ENCODE measurements around the gene NSG2.

The NSG2 gene

GRCh38 chr5:174059247-174059646 lies 13.7 kb downstream of the NSG2 start:
- no peak for DNase-seq (ENCODE audit: low read depth)

- DNase-seq (ENCODE audit: low read depth), result no peak
Observed at GRCh38 chr5:174063082-174063756, 17.7 kb downstream of the NSG2 start.

GRCh38 chr5:174064171-174064570 lies 18.7 kb downstream of the NSG2 start:
- DNase-seq (ENCODE audit: low read depth), result no peak

- no peak for DNase-seq (ENCODE audit: low read depth)
Observed at GRCh38 chr5:174065528-174066197, 20.2 kb downstream of the NSG2 start.

- DNase-seq (ENCODE audit: low read depth), result no peak
Observed at GRCh38 chr5:174067499-174067898, 22.0 kb downstream of the NSG2 start.

GRCh38 chr5:174071484-174071883 lies 26.0 kb downstream of the NSG2 start:
- no peak for DNase-seq (ENCODE audit: low read depth)

- no peak for DNase-seq (ENCODE audit: low read depth)
Observed at GRCh38 chr5:174073122-174073660, 27.7 kb downstream of the NSG2 start.

GRCh38 chr5:174074369-174074768 lies 28.9 kb downstream of the NSG2 start:
- DNase-seq (ENCODE audit: low read depth), result no peak

GRCh38 chr5:174078416-174078815 lies 32.9 kb downstream of the NSG2 start:
- no peak for DNase-seq (ENCODE audit: low read depth)

GRCh38 chr5:174082286-174082685 lies 36.8 kb downstream of the NSG2 start:
- no peak for DNase-seq (ENCODE audit: low read depth)

GRCh38 chr5:174083056-174083827 lies 37.7 kb downstream of the NSG2 start:
- no peak for DNase-seq (ENCODE audit: low read depth)

GRCh38 chr5:174084691-174085154 lies 39.2 kb downstream of the NSG2 start:
- DNase-seq (ENCODE audit: low read depth), result no peak

- DNase-seq (ENCODE audit: low read depth), result no peak
Observed at GRCh38 chr5:174086751-174087150, 41.2 kb downstream of the NSG2 start.

- DNase-seq (ENCODE audit: low read depth), result no peak
Observed at GRCh38 chr5:174087783-174088182, 42.3 kb downstream of the NSG2 start.

GRCh38 chr5:174090129-174090528 lies 44.6 kb downstream of the NSG2 start:
- DNase-seq (ENCODE audit: low read depth), result no peak

- no peak for DNase-seq (ENCODE audit: low read depth)
Observed at GRCh38 chr5:174093123-174093522, 47.6 kb downstream of the NSG2 start.

- no peak for DNase-seq (ENCODE audit: low read depth)
Observed at GRCh38 chr5:174094857-174095606, 49.5 kb downstream of the NSG2 start.

- no peak for DNase-seq (ENCODE audit: low read depth)
Observed at GRCh38 chr5:174096619-174097018, 51.1 kb downstream of the NSG2 start.

GRCh38 chr5:174097486-174098185 lies 52.1 kb downstream of the NSG2 start:
- no peak for DNase-seq (ENCODE audit: low read depth)

- no peak for DNase-seq (ENCODE audit: low read depth)
Observed at GRCh38 chr5:174098694-174099093, 53.2 kb downstream of the NSG2 start.

- no peak for DNase-seq (ENCODE audit: low read depth)
Observed at GRCh38 chr5:174100490-174100889, 55.0 kb downstream of the NSG2 start.
